WTC11 (cell line): Measurements from ENCODE around the gene RABAC1. TPM values are rescaled to one million over a fixed set of nuclear protein-coding genes. Genes with fewer than 3 reads are reported as not detected.
"Not testable (repeated sequence)": the region's sequence is repeated elsewhere in the genome, so short reads cannot be mapped to it uniquely, and the experiment has no call there.

Experiments used
- ATAC-seq: fragments of 200-7000 bp; cut with Tn5 transposase; 2 replicates; pipeline ENCODE4 v1.10.0; 2021; ENCODE audit warnings: mild to moderate bottlenecking, moderate library complexity
- CTCF ChIA-PET: fragments of 300-600 bp; sonication (Branson Sonifier 250); formaldehyde crosslinking; loops from one replicate; lab custom pipeline; 2021; ENCODE audit warnings: antibody characterized with exemption; lab: Charles Lee
- POLR2A ChIA-PET: fragments of 350-600 bp; sonication (Branson Sonifier 250); formaldehyde crosslinking; loops from one replicate; lab custom pipeline; 2021; ENCODE audit warnings: antibody characterized with exemption; lab: Charles Lee
- DNase-seq: peaks from one replicate; pipeline ENCODE4 v3.0.0; 2021; ENCODE audit warnings: low spot score
- H3K27ac Mint-ChIP-seq: 2 replicates; pipeline ENCODE4 v1.8.0; 2021; ENCODE audit warnings: mixed read lengths
- H3K27me3 Mint-ChIP-seq: 2 replicates; pipeline ENCODE4 v1.8.0; 2021; ENCODE audit warnings: low read depth, mild to moderate bottlenecking, moderate library complexity, mixed read lengths
- H3K36me3 Mint-ChIP-seq: 2 replicates; pipeline ENCODE4 v1.8.0; 2021; ENCODE audit warnings: mixed read lengths
- H3K4me1 Mint-ChIP-seq: 2 replicates; pipeline ENCODE4 v1.8.0; 2022; ENCODE audit warnings: mixed read lengths
- H3K4me3 Mint-ChIP-seq: 2 replicates; pipeline ENCODE4 v1.8.0; 2021; ENCODE audit warnings: mild to moderate bottlenecking, moderate library complexity, mixed read lengths
- H3K9me3 Mint-ChIP-seq: 2 replicates; pipeline ENCODE4 v1.8.0; 2021; ENCODE audit warnings: mixed read lengths
- ATF1 ChIP-seq: sonication (generic); formaldehyde crosslinking; IDR thresholded peaks from 2 replicates; pipeline ENCODE4 v1.8.1; 2023; ENCODE audit warnings: mild to moderate bottlenecking, moderate library complexity, missing genetic modification reagents
- FOXK1 ChIP-seq: sonication (generic); formaldehyde crosslinking; IDR thresholded peaks from 2 replicates; pipeline ENCODE4 v1.8.0; 2022; ENCODE audit warnings: mild to moderate bottlenecking, moderate library complexity, missing genetic modification reagents
- SMAD3 ChIP-seq: sonication (generic); formaldehyde crosslinking; IDR thresholded peaks from 2 replicates; pipeline ENCODE4 v1.8.0; 2022; ENCODE audit warnings: missing genetic modification reagents, mild to moderate bottlenecking, borderline replicate concordance
- ZNF671 ChIP-seq: fragments of 250-450 bp; sonication (Bioruptor Pico); IDR thresholded peaks from 2 replicates; pipeline ENCODE4 v1.8.0; 2021; ENCODE audit warnings: mild to moderate bottlenecking
- total RNA-seq: library from RNA; stranded (reverse); gene quantifications from 3 replicates; pipeline ENCODE4 v1.2.3, GENCODE V29; 2021
- TF ChIP-seq, protein P1 (sequence below): sonication (generic); formaldehyde crosslinking; IDR thresholded peaks from 2 replicates; pipeline ENCODE4 v1.8.0; 2022; ENCODE audit warnings: mild to moderate bottlenecking, missing genetic modification reagents
- TF ChIP-seq, protein P2 (sequence below): sonication (generic); formaldehyde crosslinking; IDR thresholded peaks from 2 replicates; pipeline ENCODE4 v1.8.1; 2022; ENCODE audit warnings: low read depth, missing genetic modification reagents, borderline replicate concordance
- TF ChIP-seq, protein P3 (sequence below): sonication (generic); formaldehyde crosslinking; IDR thresholded peaks from 2 replicates; pipeline ENCODE4 v1.8.1; 2023; ENCODE audit warnings: mild to moderate bottlenecking, missing genetic modification reagents, moderate library complexity
- TF ChIP-seq, protein P4 (sequence below): sonication (generic); formaldehyde crosslinking; IDR thresholded peaks from 2 replicates; pipeline ENCODE4 v1.8.1; 2023; ENCODE audit warnings: mild to moderate bottlenecking, moderate library complexity, missing genetic modification reagents
- TF ChIP-seq, protein P5 (sequence below): sonication (generic); formaldehyde crosslinking; IDR thresholded peaks from 2 replicates; pipeline ENCODE4 v1.8.0; 2023; ENCODE audit warnings: missing genetic modification reagents, mild to moderate bottlenecking, borderline replicate concordance

RABAC1 gene
- total RNA-seq, 1 experiment from 2014 or later: 159 TPM

DNA sequence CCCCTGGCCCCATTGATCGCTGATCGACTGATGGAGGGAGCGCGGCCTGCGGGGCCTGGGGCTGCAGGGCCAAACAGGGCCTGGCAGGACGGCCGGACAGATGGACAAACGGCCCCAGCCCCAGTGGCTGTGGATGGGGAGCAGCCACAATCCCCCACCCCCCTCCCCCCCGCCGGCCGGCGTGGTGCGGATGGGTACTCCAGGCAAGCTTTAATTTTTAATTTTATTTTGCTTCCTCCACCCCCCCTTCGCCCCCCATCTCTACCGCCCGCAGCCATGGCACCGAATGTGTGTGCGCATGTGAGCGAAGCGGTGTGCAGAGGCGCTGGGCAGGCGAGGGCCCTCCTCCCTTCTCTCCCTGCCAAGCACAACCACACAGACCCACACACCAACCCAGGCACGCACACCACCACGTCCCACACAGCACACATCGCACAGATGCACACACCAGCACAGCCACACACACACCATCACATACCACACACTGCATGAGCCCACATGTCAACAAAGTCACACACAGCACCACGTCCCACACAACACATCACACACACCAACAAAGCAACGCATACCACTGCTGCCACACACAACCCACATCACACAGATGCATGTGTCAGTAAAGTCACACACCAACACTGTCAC, 43.2 kb downstream of the RABAC1 start:
- no peaks in the 10 kb centered on the region for H3K36me3 Mint-ChIP-seq
- H3K27me3 Mint-ChIP-seq: no peaks in the 10 kb centered on the region
- H3K4me1 Mint-ChIP-seq: peaks cover 9% of the 10 kb centered on the region
- no peak overlapping the region for H3K4me3 Mint-ChIP-seq
- DNase-seq: no peak
- no peak overlapping the region for H3K27ac Mint-ChIP-seq
- H3K9me3 Mint-ChIP-seq: no peaks in the 10 kb centered on the region
- TF ChIP-seq, protein P1, sequence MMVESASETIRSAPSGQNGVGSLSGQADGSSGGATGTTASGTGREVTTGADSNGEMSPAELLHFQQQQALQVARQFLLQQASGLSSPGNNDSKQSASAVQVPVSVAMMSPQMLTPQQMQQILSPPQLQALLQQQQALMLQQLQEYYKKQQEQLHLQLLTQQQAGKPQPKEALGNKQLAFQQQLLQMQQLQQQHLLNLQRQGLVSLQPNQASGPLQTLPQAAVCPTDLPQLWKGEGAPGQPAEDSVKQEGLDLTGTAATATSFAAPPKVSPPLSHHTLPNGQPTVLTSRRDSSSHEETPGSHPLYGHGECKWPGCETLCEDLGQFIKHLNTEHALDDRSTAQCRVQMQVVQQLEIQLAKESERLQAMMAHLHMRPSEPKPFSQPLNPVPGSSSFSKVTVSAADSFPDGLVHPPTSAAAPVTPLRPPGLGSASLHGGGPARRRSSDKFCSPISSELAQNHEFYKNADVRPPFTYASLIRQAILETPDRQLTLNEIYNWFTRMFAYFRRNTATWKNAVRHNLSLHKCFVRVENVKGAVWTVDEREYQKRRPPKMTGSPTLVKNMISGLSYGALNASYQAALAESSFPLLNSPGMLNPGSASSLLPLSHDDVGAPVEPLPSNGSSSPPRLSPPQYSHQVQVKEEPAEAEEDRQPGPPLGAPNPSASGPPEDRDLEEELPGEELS: no peak
- TF ChIP-seq, protein P2, sequence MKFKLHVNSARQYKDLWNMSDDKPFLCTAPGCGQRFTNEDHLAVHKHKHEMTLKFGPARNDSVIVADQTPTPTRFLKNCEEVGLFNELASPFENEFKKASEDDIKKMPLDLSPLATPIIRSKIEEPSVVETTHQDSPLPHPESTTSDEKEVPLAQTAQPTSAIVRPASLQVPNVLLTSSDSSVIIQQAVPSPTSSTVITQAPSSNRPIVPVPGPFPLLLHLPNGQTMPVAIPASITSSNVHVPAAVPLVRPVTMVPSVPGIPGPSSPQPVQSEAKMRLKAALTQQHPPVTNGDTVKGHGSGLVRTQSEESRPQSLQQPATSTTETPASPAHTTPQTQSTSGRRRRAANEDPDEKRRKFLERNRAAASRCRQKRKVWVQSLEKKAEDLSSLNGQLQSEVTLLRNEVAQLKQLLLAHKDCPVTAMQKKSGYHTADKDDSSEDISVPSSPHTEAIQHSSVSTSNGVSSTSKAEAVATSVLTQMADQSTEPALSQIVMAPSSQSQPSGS (CRISPR knock-in tag): no peak
- TF ChIP-seq SMAD3 (CRISPR knock-in tag): no peak
- TF ChIP-seq, protein P3, sequence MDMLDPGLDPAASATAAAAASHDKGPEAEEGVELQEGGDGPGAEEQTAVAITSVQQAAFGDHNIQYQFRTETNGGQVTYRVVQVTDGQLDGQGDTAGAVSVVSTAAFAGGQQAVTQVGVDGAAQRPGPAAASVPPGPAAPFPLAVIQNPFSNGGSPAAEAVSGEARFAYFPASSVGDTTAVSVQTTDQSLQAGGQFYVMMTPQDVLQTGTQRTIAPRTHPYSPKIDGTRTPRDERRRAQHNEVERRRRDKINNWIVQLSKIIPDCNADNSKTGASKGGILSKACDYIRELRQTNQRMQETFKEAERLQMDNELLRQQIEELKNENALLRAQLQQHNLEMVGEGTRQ: no peak
- no peak for TF ChIP-seq ATF1 (CRISPR knock-in tag)
- ChIA-PET POLR2A (no interaction called here), CTCF (no interaction called here)
- no peak for ATAC-seq

DNA sequence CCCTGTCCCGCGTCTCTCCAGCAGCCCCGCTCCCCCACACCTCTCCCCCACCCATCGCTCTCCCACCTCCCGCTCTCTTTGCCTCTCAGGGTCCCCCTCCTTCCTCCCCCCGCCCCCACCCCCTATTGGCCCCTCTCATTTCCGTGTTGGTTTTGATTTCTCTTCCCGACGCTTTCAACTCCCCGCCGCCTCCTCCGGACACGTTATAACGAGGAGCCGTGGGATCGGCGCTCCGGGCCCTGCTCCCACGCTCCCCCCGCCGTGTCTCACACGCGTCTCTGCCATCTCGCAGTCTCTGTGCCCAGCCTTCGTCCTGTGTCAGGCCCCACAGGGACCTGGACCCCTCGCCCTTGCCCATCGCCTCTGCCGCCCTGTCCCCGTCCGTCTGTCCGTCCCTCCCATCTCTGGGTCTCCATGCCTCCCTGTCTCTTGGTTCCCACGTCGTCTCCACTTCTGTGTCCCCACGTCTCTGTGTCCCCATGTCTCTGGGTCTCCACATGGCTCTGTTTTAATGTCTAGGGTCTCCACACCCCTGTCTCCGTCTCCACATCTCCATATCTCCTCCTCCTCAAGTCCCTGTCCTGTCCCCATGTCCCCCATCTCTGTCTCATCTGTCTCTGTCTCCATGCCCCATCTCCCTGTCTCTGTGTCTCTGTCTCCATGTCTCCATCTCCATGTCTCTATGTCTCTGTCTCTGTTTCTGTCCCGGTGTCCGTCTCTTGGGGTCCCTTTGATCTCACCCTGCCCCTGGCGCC, 43.9 kb downstream of the RABAC1 start:
- Mint-ChIP-seq H3K36me3 (no peaks in the 10 kb centered on the region), H3K4me1 (peaks cover 9% of the 10 kb centered on the region), H3K27me3 (no peaks in the 10 kb centered on the region), H3K27ac (no peak overlapping the region), H3K9me3 (no peaks in the 10 kb centered on the region), H3K4me3 (no peak overlapping the region)
- ChIA-PET POLR2A (no interaction called here), CTCF (no interaction called here)
- TF ChIP-seq, protein P4, sequence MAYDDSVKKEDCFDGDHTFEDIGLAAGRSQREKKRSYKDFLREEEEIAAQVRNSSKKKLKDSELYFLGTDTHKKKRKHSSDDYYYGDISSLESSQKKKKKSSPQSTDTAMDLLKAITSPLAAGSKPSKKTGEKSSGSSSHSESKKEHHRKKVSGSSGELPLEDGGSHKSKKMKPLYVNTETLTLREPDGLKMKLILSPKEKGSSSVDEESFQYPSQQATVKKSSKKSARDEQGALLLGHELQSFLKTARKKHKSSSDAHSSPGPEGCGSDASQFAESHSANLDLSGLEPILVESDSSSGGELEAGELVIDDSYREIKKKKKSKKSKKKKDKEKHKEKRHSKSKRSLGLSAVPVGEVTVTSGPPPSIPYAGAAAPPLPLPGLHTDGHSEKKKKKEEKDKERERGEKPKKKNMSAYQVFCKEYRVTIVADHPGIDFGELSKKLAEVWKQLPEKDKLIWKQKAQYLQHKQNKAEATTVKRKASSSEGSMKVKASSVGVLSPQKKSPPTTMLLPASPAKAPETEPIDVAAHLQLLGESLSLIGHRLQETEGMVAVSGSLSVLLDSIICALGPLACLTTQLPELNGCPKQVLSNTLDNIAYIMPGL (CRISPR knock-in tag): no peak
- TF ChIP-seq, protein P5, sequence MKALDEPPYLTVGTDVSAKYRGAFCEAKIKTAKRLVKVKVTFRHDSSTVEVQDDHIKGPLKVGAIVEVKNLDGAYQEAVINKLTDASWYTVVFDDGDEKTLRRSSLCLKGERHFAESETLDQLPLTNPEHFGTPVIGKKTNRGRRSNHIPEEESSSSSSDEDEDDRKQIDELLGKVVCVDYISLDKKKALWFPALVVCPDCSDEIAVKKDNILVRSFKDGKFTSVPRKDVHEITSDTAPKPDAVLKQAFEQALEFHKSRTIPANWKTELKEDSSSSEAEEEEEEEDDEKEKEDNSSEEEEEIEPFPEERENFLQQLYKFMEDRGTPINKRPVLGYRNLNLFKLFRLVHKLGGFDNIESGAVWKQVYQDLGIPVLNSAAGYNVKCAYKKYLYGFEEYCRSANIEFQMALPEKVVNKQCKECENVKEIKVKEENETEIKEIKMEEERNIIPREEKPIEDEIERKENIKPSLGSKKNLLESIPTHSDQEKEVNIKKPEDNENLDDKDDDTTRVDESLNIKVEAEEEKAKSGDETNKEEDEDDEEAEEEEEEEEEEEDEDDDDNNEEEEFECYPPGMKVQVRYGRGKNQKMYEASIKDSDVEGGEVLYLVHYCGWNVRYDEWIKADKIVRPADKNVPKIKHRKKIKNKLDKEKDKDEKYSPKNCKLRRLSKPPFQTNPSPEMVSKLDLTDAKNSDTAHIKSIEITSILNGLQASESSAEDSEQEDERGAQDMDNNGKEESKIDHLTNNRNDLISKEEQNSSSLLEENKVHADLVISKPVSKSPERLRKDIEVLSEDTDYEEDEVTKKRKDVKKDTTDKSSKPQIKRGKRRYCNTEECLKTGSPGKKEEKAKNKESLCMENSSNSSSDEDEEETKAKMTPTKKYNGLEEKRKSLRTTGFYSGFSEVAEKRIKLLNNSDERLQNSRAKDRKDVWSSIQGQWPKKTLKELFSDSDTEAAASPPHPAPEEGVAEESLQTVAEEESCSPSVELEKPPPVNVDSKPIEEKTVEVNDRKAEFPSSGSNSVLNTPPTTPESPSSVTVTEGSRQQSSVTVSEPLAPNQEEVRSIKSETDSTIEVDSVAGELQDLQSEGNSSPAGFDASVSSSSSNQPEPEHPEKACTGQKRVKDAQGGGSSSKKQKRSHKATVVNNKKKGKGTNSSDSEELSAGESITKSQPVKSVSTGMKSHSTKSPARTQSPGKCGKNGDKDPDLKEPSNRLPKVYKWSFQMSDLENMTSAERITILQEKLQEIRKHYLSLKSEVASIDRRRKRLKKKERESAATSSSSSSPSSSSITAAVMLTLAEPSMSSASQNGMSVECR (CRISPR knock-in tag): no peak
- TF ChIP-seq FOXK1 (CRISPR knock-in tag): no peak
- TF ChIP-seq ZNF671 (CRISPR knock-in tag): no peak
- no peak for TF ChIP-seq SMAD3 (CRISPR knock-in tag)
- no peak for DNase-seq
- ATAC-seq: no peak

DNA sequence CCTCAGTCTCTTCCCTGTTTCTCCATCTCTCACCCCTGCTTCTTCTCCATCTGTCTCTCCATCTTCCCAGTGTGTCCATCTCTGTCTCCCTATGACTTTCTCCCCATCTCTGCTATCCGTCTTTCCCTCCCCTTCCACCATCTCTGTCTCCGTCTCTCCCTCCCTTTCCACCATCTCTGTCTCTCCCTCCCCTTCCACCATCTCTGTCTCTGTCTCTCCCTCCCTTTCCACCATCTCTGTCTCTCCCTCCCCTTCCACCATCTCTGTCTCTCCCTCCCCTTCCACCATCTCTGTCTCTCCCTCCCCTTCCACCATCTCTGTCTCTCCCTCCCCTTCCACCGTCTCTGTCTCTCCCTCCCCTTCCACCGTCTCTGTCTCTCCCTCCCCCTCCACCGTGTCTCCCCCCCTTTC, 44.7 kb downstream of the RABAC1 start:
- peak overlapping the region; percentile 41 for H3K4me3 Mint-ChIP-seq
- CTCF ChIA-PET, DNase-seq, POLR2A ChIA-PET, ATAC-seq, H3K9me3 Mint-ChIP-seq, H3K27me3 Mint-ChIP-seq, H3K27ac Mint-ChIP-seq, H3K4me1 Mint-ChIP-seq, H3K36me3 Mint-ChIP-seq: not testable (repeated sequence)
